ENCODE data around the gene PCDH9.
A peak's percentile ranks its signal among the peaks of the same experiment; 100 is the strongest.

The PCDH9 gene

DNA sequence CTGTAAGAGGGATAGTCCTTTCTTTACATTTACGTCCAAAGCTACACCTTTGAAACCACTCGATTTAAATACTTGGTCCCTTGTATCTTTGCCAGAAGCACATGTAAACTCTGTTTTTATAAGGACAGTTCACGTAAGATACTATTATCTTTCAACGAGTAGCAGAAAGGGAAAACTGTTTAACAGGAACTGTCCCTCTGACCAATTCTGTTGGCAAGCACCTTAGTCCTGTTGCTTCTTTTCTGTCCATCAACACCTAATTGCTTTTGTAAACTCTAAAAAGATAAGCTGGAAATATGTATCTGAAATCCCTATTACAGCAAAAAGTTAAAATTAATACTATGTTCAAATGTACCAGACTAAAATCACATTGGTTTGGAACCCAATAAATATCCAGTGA is 37.4 kb downstream of the PCDH9 start:
- no peak for DNase-seq (ENCODE audit: low read depth)
- H3K4me3 ChIP-seq (ENCODE audit: low read length) = no peak overlapping the region
- TF ChIP-seq, protein P1, sequence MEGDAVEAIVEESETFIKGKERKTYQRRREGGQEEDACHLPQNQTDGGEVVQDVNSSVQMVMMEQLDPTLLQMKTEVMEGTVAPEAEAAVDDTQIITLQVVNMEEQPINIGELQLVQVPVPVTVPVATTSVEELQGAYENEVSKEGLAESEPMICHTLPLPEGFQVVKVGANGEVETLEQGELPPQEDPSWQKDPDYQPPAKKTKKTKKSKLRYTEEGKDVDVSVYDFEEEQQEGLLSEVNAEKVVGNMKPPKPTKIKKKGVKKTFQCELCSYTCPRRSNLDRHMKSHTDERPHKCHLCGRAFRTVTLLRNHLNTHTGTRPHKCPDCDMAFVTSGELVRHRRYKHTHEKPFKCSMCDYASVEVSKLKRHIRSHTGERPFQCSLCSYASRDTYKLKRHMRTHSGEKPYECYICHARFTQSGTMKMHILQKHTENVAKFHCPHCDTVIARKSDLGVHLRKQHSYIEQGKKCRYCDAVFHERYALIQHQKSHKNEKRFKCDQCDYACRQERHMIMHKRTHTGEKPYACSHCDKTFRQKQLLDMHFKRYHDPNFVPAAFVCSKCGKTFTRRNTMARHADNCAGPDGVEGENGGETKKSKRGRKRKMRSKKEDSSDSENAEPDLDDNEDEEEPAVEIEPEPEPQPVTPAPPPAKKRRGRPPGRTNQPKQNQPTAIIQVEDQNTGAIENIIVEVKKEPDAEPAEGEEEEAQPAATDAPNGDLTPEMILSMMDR (IDR thresholded peaks at IDR 0.05; ENCODE audit: insufficient read depth, low read depth, low read length, missing control alignments) = no peak

DNA sequence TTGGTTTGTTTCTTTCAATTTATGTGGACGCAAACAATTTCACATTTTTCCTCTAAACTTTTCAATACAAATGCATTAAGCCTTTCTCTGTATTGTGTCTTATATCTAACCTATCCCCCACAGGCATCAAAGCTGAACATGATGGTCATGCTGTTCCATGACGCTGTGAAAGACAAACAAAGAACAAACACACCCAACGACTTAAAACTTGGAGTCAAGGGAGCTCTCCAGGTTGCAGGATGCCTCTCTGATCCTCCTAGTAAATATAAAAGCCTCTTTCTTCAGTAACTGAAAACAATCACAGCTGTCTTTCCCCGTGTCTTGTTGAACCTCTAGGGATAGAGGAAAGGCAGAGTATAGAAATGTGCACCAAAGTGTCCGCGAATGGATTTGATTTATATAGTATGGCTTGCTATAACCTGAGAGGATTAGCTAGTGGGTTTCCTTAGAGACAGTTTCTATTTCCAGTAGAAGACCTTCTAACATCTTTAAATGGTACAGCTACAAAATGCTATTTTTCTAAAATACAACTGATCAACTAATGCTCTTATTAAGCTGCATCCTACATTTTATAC is 43.1 kb downstream of the PCDH9 start:
- TF ChIP-seq, protein P1 (IDR thresholded peaks at IDR 0.05; ENCODE audit: insufficient read depth, low read depth, low read length, missing control alignments) = no peak

DNA sequence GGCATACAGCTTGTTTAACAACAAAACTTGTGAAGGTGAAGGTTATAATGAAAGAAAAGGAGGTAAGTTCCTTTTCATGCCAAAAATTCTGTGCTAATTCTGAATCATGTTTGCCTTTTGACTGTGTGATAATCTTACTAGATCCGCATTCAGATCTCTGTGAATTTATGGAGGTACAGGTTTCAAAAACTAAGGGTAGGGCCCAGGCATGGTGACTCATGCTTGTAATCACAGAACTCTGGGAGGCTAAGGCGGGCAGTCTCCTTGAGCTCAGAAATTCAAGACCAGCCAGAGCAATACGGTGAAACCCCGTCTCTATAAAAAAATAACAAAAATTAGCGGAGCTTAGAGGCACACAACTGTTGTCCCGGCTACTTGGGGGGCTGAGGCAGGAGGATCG is 45.9 kb downstream of the PCDH9 start:
- H3K4me3 ChIP-seq (ENCODE audit: low read length) = no peak overlapping the region
- TF ChIP-seq, protein P1 (IDR thresholded peaks at IDR 0.05; ENCODE audit: insufficient read depth, low read depth, low read length, missing control alignments) = no peak
- DNase-seq (ENCODE audit: low read depth) = peak; percentile 27

More for the DNA sequence above, 43.1 kb downstream of the PCDH9 start:
- no peak overlapping the region for H3K4me3 ChIP-seq (ENCODE audit: low read length)
- no peak for DNase-seq (ENCODE audit: low read depth)

DNA sequence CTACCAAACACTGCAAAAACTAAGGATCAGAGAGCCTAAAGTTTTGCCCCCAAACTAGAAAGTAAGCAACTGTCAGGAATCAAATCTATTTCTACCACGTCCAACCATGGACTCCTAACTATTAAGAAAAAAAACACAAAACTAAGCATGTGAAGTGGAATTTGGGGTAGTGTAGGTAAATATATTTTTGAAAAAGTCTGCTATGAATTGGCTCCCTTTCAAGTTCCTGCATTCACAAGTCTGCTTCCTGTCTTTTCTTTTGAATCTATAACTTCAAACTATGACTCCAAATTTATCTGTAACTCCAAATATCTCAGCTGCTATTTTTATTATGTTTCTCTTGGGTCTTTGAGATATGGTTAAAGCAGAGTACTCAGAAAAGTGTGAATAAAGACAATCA is 47.0 kb downstream of the PCDH9 start:
- TF ChIP-seq, protein P1 (IDR thresholded peaks at IDR 0.05; ENCODE audit: insufficient read depth, low read depth, low read length, missing control alignments) = no peak
- DNase-seq (ENCODE audit: low read depth) = no peak

DNA sequence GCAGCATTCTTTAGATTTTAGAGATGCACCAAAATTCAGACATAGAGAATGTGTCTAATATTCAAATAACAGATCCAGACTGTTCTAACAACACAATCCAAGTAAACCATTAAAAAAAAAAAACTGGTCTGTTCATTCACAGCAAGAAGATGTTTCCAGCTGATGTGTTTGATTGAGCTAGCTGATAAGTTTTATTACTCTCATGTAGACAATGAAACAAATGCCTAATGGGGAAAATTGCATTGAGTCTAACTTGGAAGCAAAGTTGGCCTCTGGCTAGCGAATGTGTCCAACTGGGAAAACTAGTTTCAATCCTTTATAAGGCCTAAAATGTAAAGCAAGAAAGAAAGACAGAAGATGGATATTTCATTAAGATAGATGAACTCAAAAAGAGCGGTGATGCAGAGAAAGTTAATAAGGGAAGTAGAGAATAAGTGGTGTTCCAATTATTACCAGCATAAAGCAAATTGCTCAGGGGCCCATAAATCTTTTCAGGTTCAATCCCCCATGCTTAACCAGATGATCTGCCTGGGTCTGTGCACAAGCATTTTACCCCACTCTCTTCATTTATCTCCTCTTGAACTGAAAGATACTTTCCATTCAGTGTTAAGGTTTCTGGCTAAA is 54.2 kb downstream of the PCDH9 start:
- H3K4me3 ChIP-seq (ENCODE audit: low read length) = no peak overlapping the region
- TF ChIP-seq, protein P1 (IDR thresholded peaks at IDR 0.05; ENCODE audit: insufficient read depth, low read depth, low read length, missing control alignments) = no peak
- no peak for DNase-seq (ENCODE audit: low read depth)

More for the DNA sequence above, 47.0 kb downstream of the PCDH9 start:
- H3K4me3 ChIP-seq (ENCODE audit: low read length) = no peak overlapping the region

DNA sequence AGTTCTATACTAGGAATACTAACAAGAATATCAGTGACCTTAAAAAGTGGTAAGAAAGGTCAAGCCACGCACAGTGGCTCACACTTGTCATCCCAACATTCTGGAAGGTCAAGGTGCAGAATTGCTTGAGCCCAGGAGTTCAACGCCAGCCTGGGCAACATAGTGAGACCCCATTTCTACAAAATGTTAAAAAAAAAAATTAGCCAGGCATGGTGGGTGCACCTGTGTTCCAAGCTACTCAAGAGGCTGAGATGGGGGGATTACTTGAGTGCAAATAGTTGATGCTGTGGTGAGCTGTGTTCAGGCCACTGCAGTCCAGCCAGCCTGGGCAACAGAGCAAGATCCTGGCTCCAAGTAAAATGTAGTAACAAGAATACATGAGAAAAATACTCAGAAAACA is 61.8 kb downstream of the PCDH9 start:
- no peak for DNase-seq (ENCODE audit: low read depth)
- H3K4me3 ChIP-seq (ENCODE audit: low read length) = no peak overlapping the region
- TF ChIP-seq, protein P1 (IDR thresholded peaks at IDR 0.05; ENCODE audit: insufficient read depth, low read depth, low read length, missing control alignments) = no peak

DNA sequence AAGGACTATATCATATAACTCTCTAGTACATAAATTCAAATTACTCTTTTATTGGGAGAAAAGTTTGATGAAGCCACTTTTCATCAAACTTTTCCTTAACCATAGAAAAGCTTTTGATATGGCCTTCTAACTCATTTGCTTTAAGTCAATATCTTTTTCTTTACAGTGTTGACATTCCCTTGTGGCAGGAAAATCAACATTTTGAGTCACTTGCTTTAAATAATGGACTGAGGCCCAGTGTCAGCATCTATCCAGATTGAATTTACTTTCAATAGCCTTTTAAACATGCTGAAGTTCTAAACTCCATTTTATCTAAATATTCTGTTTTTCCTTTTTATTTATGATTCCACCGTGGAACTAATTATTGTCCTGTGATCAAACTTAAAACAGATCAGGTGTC is 62.7 kb downstream of the PCDH9 start:
- no peak overlapping the region for H3K4me3 ChIP-seq (ENCODE audit: low read length)
- DNase-seq (ENCODE audit: low read depth) = no peak
- TF ChIP-seq, protein P1 (IDR thresholded peaks at IDR 0.05; ENCODE audit: insufficient read depth, low read depth, low read length, missing control alignments) = no peak

Data from epithelial cell of esophagus (primary cell).